ENCODE data around the gene TOR2A. TPM values are rescaled to one million over a fixed set of nuclear protein-coding genes. Genes with fewer than 3 reads are reported as not detected.

The TOR2A gene
- total RNA-seq, 2 donors from 2014 or later = 20.4 to 24.1 TPM

DNA sequence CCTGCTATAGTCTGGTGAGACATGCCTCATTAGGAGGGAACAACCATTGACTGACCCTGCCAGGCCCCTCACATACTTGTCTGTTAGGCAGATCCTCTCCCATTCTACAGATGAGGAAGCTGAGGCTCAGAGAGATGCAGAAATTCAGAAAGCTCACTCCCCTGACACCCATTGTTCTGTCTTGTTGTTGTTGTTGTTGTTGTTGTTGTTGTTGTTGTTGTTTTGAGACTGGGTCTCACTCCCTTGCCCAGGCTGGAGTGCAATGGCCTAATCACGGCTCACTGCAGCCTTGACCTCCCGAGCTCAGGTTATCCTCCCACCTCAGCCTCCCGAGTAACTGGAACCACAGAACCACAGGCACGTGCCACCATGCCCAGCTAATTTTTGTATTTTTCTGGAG, 41.4 kb downstream of the TOR2A start:
- no peaks in the 10 kb centered on the region for H3K9me3 ChIP-seq
- no peaks in the 10 kb centered on the region for H3K27me3 ChIP-seq (replicated peaks; ENCODE audit: insufficient read depth)
- WGBS = 95% methylated on average over 4 of the region's 4 CpGs
- TF ChIP-seq, protein P1, sequence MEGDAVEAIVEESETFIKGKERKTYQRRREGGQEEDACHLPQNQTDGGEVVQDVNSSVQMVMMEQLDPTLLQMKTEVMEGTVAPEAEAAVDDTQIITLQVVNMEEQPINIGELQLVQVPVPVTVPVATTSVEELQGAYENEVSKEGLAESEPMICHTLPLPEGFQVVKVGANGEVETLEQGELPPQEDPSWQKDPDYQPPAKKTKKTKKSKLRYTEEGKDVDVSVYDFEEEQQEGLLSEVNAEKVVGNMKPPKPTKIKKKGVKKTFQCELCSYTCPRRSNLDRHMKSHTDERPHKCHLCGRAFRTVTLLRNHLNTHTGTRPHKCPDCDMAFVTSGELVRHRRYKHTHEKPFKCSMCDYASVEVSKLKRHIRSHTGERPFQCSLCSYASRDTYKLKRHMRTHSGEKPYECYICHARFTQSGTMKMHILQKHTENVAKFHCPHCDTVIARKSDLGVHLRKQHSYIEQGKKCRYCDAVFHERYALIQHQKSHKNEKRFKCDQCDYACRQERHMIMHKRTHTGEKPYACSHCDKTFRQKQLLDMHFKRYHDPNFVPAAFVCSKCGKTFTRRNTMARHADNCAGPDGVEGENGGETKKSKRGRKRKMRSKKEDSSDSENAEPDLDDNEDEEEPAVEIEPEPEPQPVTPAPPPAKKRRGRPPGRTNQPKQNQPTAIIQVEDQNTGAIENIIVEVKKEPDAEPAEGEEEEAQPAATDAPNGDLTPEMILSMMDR (IDR thresholded peaks at IDR 0.05) = no peak
- TF ChIP-seq POLR2AphosphoS5 (IDR thresholded peaks at IDR 0.05) = no peak
- TF ChIP-seq POLR2A (IDR thresholded peaks at IDR 0.05) = no peak
- no peaks in the 10 kb centered on the region for H3K4me1 ChIP-seq (replicated peaks)
- no peak overlapping the region for H3K27ac ChIP-seq
- H3K4me3 ChIP-seq = no peak overlapping the region
- no peak for DNase-seq (ENCODE audit: low spot score)
- intact Hi-C loops (cut with DNase I) = no loop called here
- H3K36me3 ChIP-seq = no peaks in the 10 kb centered on the region

DNA sequence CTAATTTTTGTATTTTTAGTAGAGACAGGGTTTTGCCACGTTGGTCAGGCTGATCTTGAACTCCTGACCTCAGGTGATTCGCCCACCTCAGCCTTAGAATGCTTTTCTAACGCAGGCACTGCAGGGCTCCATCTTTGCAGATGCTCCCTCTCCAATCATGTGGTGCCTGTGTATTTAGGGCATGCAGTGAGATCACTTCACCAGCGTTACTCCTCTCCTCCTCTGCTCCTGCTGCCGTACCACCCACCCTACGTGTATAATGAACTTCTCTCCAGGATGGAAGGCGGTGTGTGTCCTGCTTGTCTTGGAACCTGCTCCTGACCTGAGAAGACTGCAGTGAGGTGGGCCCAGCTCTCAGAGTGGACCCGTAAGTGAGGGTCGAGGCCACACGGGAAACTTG, 42.0 kb downstream of the TOR2A start:
- Histone ChIP-seq H3K36me3 (no peaks in the 10 kb centered on the region), H3K9me3 (no peaks in the 10 kb centered on the region), H3K27ac (no peak overlapping the region), H3K27me3 (replicated peaks; ENCODE audit: insufficient read depth) (no peaks in the 10 kb centered on the region), H3K4me1 (replicated peaks) (no peaks in the 10 kb centered on the region), H3K4me3 (no peak overlapping the region)
- intact Hi-C loops (cut with DNase I) = no loop called here
- 91% methylated on average over 10 of the region's 10 CpGs for WGBS
- DNase-seq (ENCODE audit: low spot score) = no peak
- TF ChIP-seq POLR2A (IDR thresholded peaks at IDR 0.05) = no peak
- TF ChIP-seq, protein P1 (IDR thresholded peaks at IDR 0.05) = no peak
- no peak for TF ChIP-seq POLR2AphosphoS5 (IDR thresholded peaks at IDR 0.05)

GRCh38 chr9:127692071-127692470, 43.0 kb downstream of the TOR2A start:
- 82% methylated on average over 20 of the region's 20 CpGs for WGBS
- no peak for TF ChIP-seq POLR2AphosphoS5 (IDR thresholded peaks at IDR 0.05)
- TF ChIP-seq, protein P1 (IDR thresholded peaks at IDR 0.05) = no peak
- no peak for TF ChIP-seq POLR2A (IDR thresholded peaks at IDR 0.05)
- H3K27ac ChIP-seq = no peak overlapping the region
- no peaks in the 10 kb centered on the region for H3K9me3 ChIP-seq
- no peaks in the 10 kb centered on the region for H3K27me3 ChIP-seq (replicated peaks; ENCODE audit: insufficient read depth)
- intact Hi-C loops (cut with DNase I) = no loop called here
- H3K36me3 ChIP-seq = no peaks in the 10 kb centered on the region
- DNase-seq (ENCODE audit: low spot score) = no peak
- H3K4me3 ChIP-seq = no peak overlapping the region
- H3K4me1 ChIP-seq (replicated peaks) = no peaks in the 10 kb centered on the region

DNA sequence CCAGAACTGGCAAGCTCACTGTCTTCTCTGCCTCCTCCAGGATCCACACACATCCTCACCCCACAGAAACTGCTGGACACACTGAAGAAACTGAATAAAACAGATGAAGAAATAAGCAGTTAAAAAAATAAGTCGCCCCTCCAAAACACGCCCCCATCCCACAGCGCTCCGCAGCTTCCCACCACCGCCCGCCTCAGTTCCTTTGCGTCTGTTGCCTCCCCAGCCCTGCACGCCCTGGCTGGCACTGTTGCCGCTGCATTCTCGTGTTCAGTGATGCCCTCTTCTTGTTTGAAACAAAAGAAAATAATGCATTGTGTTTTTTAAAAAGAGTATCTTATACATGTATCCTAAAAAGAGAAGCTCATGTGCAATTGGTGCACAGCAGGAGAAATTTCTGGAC, 44.4 kb downstream of the TOR2A start:
- H3K4me1 ChIP-seq (replicated peaks) = no peaks in the 10 kb centered on the region
- TF ChIP-seq POLR2AphosphoS5 (IDR thresholded peaks at IDR 0.05) (no peak), POLR2A (IDR thresholded peaks at IDR 0.05) (no peak)
- TF ChIP-seq, protein P1 (IDR thresholded peaks at IDR 0.05) = no peak
- intact Hi-C loops (cut with DNase I) = no loop called here
- DNase-seq (ENCODE audit: low spot score) = no peak
- H3K27me3 ChIP-seq (replicated peaks; ENCODE audit: insufficient read depth) = no peaks in the 10 kb centered on the region
- H3K4me3 ChIP-seq = no peak overlapping the region
- no peak overlapping the region for H3K27ac ChIP-seq
- no peaks in the 10 kb centered on the region for H3K36me3 ChIP-seq
- WGBS = 95% methylated on average over 10 of the region's 10 CpGs
- H3K9me3 ChIP-seq = no peaks in the 10 kb centered on the region

GRCh38 chr9:127689329-127690000, 45.6 kb downstream of the TOR2A start:
- H3K27ac ChIP-seq = no peak overlapping the region
- no peaks in the 10 kb centered on the region for H3K9me3 ChIP-seq
- intact Hi-C loops (cut with DNase I) = no loop called here
- 90% methylated on average over 13 of the region's 13 CpGs for WGBS
- H3K4me3 ChIP-seq = no peak overlapping the region
- no peaks in the 10 kb centered on the region for H3K4me1 ChIP-seq (replicated peaks)
- no peak for TF ChIP-seq POLR2AphosphoS5 (IDR thresholded peaks at IDR 0.05)
- TF ChIP-seq, protein P1 (IDR thresholded peaks at IDR 0.05) = no peak
- TF ChIP-seq POLR2A (IDR thresholded peaks at IDR 0.05) = no peak
- no peaks in the 10 kb centered on the region for H3K36me3 ChIP-seq
- no peaks in the 10 kb centered on the region for H3K27me3 ChIP-seq (replicated peaks; ENCODE audit: insufficient read depth)
- DNase-seq (ENCODE audit: low spot score) = no peak
